Fibroblast of skin of right biceps (primary cell): ENCODE data around the gene RIN3.

Experiments used
- DNase-seq: peaks from one replicate; pipeline ENCODE4 v3.0.0-alpha.2; 2013

RIN3 gene

GRCh38 chr14:92487513-92488133 lies 26.0 kb upstream of the RIN3 start:
- no peak for DNase-seq

DNA sequence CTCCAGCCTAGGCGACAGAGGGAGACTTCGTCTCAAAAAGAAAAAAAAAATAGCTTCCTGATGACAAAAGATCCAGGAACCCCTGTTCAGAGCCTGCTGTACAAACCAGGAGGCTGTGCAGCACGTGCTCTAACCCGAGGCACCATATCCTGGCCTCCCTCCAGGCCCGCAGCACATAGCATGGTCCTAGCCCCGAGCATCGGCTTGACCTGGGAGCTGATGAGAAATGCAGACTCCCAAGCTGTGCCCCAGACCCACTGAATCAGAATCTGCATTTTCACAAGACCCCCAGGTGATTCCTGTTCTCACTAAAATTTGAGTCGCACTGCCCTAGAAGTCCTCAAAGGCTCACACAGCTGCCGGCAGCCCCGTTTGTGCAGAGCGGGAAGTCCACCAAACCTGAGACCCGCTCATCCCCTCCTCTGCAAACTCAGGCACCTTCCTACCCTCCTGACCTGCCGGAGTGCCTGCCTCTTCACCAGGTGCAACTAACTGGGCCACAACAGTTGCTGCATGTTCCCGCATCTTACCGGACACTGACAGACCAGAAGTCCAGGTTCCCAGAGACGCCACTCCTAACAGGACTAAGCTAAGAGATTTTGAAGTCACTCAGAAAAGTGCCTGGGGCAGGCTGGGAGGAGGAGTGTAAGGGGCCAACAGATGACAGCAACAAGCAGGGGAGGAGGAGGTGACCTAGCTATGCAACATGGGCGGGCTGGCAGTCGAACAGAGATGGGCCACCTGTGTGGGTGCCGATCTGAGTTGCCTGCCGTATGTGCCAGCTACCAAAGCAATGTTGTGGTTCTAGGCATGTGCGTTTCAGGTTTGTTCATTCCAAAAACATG lies 24.0 kb upstream of the RIN3 start:
- DNase-seq, result no peak

GRCh38 chr14:92490239-92490959 lies 23.2 kb upstream of the RIN3 start:
- no peak for DNase-seq

- no peak for DNase-seq
These were observed 21.8 kb upstream of the RIN3 start for GRCh38 chr14:92491782-92492181.

DNA sequence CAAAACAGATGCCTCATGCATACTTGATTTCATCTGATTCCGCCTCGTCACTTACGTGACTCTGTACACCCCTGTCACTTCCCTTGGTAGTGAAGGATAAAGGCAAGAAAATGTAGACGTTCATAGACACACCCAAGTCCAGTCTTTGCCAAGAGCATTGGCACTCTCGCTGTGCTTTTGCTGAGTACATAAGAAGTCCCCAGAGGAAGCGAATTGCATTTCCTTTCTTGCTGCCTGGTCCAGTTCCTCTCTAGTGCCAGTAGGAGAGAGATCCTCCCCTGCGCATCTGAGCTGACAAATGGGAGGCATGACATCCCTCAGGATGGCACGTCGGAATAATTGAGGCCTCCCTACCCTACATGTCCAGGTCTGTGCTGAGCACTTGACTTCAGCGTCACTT lies 21.3 kb upstream of the RIN3 start:
- DNase-seq, result no peak

- DNase-seq, result no peak
These were observed 20.6 kb upstream of the RIN3 start for GRCh38 chr14:92493024-92493423.

DNA sequence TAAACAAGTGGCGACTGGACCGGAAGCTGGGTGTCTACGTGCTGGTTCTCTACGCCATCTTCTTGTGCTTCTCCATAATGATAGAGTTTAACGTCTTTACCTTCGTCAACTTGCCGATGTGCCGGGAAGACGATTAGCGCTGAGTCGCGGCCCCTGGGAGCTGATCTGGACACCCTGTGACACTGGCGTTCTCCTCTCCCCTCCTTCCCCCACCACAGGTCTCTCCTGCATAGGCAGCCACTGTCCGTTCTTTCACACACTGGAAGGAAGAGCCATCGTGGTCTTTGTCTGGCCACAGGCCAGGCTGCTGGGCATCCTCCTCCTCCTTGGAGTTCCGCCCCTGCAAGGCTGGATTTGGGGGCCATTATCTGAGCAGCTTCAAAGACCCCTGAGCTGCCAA lies 20.1 kb upstream of the RIN3 start:
- no peak for DNase-seq

DNA sequence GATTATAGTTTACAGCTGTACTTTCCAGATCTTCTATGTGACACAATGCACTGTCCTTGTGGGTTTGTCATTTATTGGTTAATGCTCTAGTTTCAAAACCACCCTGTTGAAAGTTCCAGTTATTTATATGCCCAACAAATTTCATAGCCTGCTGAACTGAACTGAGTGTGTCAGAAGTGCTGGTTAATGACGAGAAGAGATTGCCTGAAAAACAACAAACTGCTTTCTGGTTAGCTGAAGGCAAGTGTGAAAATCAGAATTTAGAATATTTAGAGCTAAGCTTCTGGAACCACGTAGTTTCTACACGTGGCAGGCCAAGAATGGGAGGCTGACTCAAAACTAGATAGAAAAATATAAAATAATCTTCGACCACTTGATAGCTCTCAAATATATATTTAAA lies 19.1 kb upstream of the RIN3 start:
- DNase-seq, result no peak

- DNase-seq, result peak; percentile 92
These were observed 18.6 kb upstream of the RIN3 start for GRCh38 chr14:92495027-92495426.

- no peak for DNase-seq
These were observed 17.3 kb upstream of the RIN3 start for GRCh38 chr14:92496191-92496857.

DNA sequence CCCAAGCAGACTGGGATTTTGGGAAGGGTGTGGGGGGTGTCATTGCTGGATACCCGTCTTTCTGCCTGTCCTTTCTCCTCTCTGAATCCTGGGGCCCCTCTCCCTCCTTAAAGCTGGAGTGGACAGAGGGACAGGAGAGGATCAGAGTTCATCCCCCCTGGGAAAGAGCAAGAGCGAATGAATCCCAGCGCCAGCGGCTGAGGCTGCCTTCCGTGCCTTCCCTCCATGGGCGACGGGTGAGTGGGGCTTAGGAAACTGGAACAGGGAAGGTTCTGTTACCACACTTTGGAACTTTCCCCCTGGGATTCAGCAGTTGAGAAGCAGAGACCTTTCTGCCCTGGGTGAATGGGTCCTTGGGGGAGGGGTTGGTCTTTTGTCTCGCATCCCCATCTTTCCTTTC lies 16.2 kb upstream of the RIN3 start:
- DNase-seq, result no peak

DNA sequence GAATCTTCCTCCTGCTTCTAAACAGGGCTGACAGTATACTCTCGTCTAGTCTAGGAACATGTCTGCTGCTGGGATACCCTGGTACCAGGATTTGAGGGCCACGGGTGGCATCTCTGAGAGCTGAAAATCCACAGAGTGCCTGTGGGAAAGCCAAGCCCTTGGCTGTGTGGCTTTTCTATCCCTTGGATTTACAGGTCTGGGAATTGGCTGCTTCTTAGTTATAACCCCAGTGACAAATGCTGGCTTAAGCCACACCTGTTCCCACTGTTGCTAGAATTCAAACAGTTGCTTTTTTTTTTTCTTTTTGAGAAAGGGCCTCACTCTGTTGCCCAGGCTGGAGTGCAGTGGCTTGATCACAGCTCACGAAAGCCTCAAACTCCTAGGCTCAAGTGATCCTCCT lies 14.3 kb upstream of the RIN3 start:
- no peak for DNase-seq

GRCh38 chr14:92500491-92500941 lies 13.1 kb upstream of the RIN3 start:
- no peak for DNase-seq

- DNase-seq, result peak; percentile 95
These were observed 11.7 kb upstream of the RIN3 start for GRCh38 chr14:92501891-92502351.

- no peak for DNase-seq
These were observed 10.9 kb upstream of the RIN3 start for GRCh38 chr14:92502541-92503286.

- DNase-seq, result peak; percentile 80
These were observed 9.7 kb upstream of the RIN3 start for GRCh38 chr14:92503756-92504491.

- no peak for DNase-seq
These were observed 7.8 kb upstream of the RIN3 start for GRCh38 chr14:92505826-92506225.

GRCh38 chr14:92506231-92506630 lies 7.3 kb upstream of the RIN3 start:
- DNase-seq, result no peak

- DNase-seq, result no peak
These were observed 6.3 kb upstream of the RIN3 start for GRCh38 chr14:92507174-92507768.

DNA sequence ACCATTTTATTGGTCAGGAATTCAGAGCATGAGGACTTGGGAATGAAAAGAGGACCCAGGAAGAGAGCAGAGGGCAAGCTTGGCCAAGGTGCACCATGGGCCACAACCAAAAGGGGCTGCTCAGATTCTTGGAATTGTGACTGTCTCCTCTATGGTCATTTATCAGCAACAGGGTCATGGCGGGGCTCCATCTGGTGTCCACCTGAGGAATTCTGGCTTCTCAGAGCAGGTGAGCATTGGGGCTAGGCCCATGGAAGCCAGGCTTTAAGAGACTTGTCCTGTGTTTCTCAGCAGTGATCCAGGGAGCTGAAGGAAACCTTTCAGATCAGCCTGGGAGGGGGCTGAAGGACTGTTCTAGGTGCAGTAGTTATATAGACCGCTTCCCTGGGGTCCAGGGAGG lies 2.6 kb upstream of the RIN3 start:
- DNase-seq, result no peak
